GM19193 (cell line): ENCODE results near the gene RAB3GAP1.

Experiments used
- POLR2A ChIP-seq: IDR thresholded peaks from 4 replicates; pipeline ENCODE4 v1.6.1; 2011; ENCODE audit not compliant: insufficient read depth, insufficient read length; ENCODE audit errors: extremely low read depth

Gene RAB3GAP1

GRCh38 chr2:135163306-135163705 is 111.2 kb downstream of the RAB3GAP1 start:
- no peak for TF ChIP-seq POLR2A

- TF ChIP-seq POLR2A, result no peak
Observed at GRCh38 chr2:135163901-135164300, 111.8 kb downstream of the RAB3GAP1 start.

- TF ChIP-seq POLR2A, result no peak
Observed at GRCh38 chr2:135164431-135164830, 112.3 kb downstream of the RAB3GAP1 start.

GRCh38 chr2:135167273-135167672 is 115.2 kb downstream of the RAB3GAP1 start:
- no peak for TF ChIP-seq POLR2A

GRCh38 chr2:135168204-135168856 is 116.2 kb downstream of the RAB3GAP1 start:
- TF ChIP-seq POLR2A, result no peak

GRCh38 chr2:135169900-135170753 is 118.0 kb downstream of the RAB3GAP1 start:
- TF ChIP-seq POLR2A, result no peak

- no peak for TF ChIP-seq POLR2A
Observed at GRCh38 chr2:135174049-135174809, 122.1 kb downstream of the RAB3GAP1 start.

- no peak for TF ChIP-seq POLR2A
Observed at GRCh38 chr2:135174810-135175093, 122.7 kb downstream of the RAB3GAP1 start.

- no peak for TF ChIP-seq POLR2A
Observed at GRCh38 chr2:135175177-135175576, 123.1 kb downstream of the RAB3GAP1 start.

- no peak for TF ChIP-seq POLR2A
Observed at GRCh38 chr2:135179689-135180088, 127.6 kb downstream of the RAB3GAP1 start.

GRCh38 chr2:135182190-135182589 is 130.1 kb downstream of the RAB3GAP1 start:
- TF ChIP-seq POLR2A, result no peak

- TF ChIP-seq POLR2A, result no peak
Observed at GRCh38 chr2:135182601-135183000, 130.5 kb downstream of the RAB3GAP1 start.

GRCh38 chr2:135183822-135184221 is 131.7 kb downstream of the RAB3GAP1 start:
- TF ChIP-seq POLR2A, result no peak

GRCh38 chr2:135186054-135186453 is 134.0 kb downstream of the RAB3GAP1 start:
- TF ChIP-seq POLR2A, result no peak

- TF ChIP-seq POLR2A, result no peak
Observed at GRCh38 chr2:135187270-135187669, 135.2 kb downstream of the RAB3GAP1 start.
